IMR-90 (cell line): ENCODE measurements around the gene PDZRN3.

ENCODE experiments used
- POLR2A ChIP-seq: IDR thresholded peaks from 2 replicates; pipeline ENCODE4 v1.6.1; 2012; ENCODE audit warnings: mild to moderate bottlenecking, low read depth, low read length
- TF ChIP-seq, protein P1 (sequence below): conservative IDR thresholded peaks from 2 replicates; pipeline ENCODE4 v1.5.1; 2012; ENCODE audit warnings: mild to moderate bottlenecking, low read depth, low read length, improper control_type of control experiment

DNA sequence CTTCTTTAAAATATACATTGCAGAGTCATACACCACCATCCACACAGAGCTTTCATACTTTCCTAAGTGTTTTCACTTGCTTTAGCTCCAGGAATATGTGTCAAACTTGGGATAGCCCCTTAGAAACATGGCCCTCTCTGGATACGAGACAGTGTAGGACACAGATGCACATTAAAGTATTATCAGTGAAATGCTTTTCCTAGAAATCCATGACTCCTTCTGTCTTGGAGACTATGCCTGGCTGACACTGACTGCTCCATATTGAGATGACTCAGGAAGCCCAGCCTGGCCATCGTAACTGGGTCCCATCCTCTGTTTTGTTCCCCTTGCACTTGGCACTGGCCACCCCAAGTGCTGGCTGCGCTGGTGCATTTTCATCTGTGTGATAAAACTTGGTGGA is 204.8 kb downstream of the PDZRN3 start:
- TF ChIP-seq, protein P1, sequence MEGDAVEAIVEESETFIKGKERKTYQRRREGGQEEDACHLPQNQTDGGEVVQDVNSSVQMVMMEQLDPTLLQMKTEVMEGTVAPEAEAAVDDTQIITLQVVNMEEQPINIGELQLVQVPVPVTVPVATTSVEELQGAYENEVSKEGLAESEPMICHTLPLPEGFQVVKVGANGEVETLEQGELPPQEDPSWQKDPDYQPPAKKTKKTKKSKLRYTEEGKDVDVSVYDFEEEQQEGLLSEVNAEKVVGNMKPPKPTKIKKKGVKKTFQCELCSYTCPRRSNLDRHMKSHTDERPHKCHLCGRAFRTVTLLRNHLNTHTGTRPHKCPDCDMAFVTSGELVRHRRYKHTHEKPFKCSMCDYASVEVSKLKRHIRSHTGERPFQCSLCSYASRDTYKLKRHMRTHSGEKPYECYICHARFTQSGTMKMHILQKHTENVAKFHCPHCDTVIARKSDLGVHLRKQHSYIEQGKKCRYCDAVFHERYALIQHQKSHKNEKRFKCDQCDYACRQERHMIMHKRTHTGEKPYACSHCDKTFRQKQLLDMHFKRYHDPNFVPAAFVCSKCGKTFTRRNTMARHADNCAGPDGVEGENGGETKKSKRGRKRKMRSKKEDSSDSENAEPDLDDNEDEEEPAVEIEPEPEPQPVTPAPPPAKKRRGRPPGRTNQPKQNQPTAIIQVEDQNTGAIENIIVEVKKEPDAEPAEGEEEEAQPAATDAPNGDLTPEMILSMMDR = no peak
- TF ChIP-seq POLR2A = no peak
